ENCODE data around the gene ARHGAP24.

ARHGAP24 gene

GRCh38 chr4:85474818-85475630 is at the start of gene ARHGAP24:
TSS of gene ARHGAP24 (plus strand) at chr4:85475150.
- DNase-seq = peak; percentile 28

GRCh38 chr4:85426366-85426765 is 48.6 kb upstream of the ARHGAP24 start:
- DNase-seq = no peak

GRCh38 chr4:85427123-85427522 is 47.8 kb upstream of the ARHGAP24 start:
- no peak for DNase-seq

- no peak for DNase-seq
Observed at GRCh38 chr4:85430226-85430625, 44.7 kb upstream of the ARHGAP24 start.

GRCh38 chr4:85430697-85431096 is 44.3 kb upstream of the ARHGAP24 start:
- DNase-seq = no peak

- DNase-seq = no peak
Observed at GRCh38 chr4:85431156-85431555, 43.8 kb upstream of the ARHGAP24 start.

- no peak for DNase-seq
Observed at GRCh38 chr4:85431881-85432485, 43.0 kb upstream of the ARHGAP24 start.

- no peak for DNase-seq
Observed at GRCh38 chr4:85445050-85445639, 29.8 kb upstream of the ARHGAP24 start.

GRCh38 chr4:85446141-85446861 is 28.6 kb upstream of the ARHGAP24 start:
- DNase-seq = no peak

GRCh38 chr4:85448906-85449890 is 25.8 kb upstream of the ARHGAP24 start:
- no peak for DNase-seq

GRCh38 chr4:85452058-85452731 is 22.8 kb upstream of the ARHGAP24 start:
- DNase-seq = no peak

- no peak for DNase-seq
Observed at GRCh38 chr4:85455942-85456341, 19.0 kb upstream of the ARHGAP24 start.

- DNase-seq = no peak
Observed at GRCh38 chr4:85457752-85458467, 17.0 kb upstream of the ARHGAP24 start.

- DNase-seq = no peak
Observed at GRCh38 chr4:85459736-85460135, 15.2 kb upstream of the ARHGAP24 start.

- no peak for DNase-seq
Observed at GRCh38 chr4:85474356-85474755, 594 bp upstream of the ARHGAP24 start.

GRCh38 chr4:85475631-85476233 is 782 bp downstream of the ARHGAP24 start:
- no peak for DNase-seq

- DNase-seq = no peak
Observed at GRCh38 chr4:85476381-85476780, 1.4 kb downstream of the ARHGAP24 start.

- DNase-seq = no peak
Observed at GRCh38 chr4:85477534-85477933, 2.6 kb downstream of the ARHGAP24 start.

- DNase-seq = no peak
Observed at GRCh38 chr4:85478576-85478975, 3.6 kb downstream of the ARHGAP24 start.

GRCh38 chr4:85482010-85482738 is 7.2 kb downstream of the ARHGAP24 start:
- no peak for DNase-seq
